Cardiac fibroblast (primary cell): ENCODE data around the gene CLDN19.

Source experiments
- DNase-seq, 2 donors: peaks; one replicate each; pipeline versions ENCODE4 v3.0.0 to v3.0.0-alpha.2; 2010; ENCODE audit warnings: low read depth in 2 of 2
- H3K4me3 ChIP-seq, 2 donors: replicated peaks in 1 of 2; 1 replicate in 1 of 2; 2 replicates in 1 of 2; pipeline ENCODE4 v1.5.1; 2011; ENCODE audit warnings: low read depth in 2 of 2, low read length in 2 of 2, mild to moderate bottlenecking in 2 of 2, moderate library complexity in 1 of 2
- CTCF ChIP-seq: IDR thresholded peaks from one replicate; pipeline ENCODE4 v1.5.1; 2011; ENCODE audit warnings: low read depth, mild to moderate bottlenecking, low read length, inconsistent platforms

The CLDN19 gene

GRCh38 chr1:42768172-42768571 lies 28.1 kb upstream of the CLDN19 start:
- TF ChIP-seq CTCF = no peak
- peak overlapping the region; percentile 82 to 96 for H3K4me3 ChIP-seq
- DNase-seq = no peak

GRCh38 chr1:42767510-42768000 lies 27.5 kb upstream of the CLDN19 start:
- DNase-seq = peak; percentile 18 to 19
- TF ChIP-seq CTCF = no peak
- peak overlapping the region; percentile 82 to 96 for H3K4me3 ChIP-seq

GRCh38 chr1:42766741-42767509 lies 26.9 kb upstream of the CLDN19 start, which contains the start of the genes C1orf50 and P3H1:
TSS of gene C1orf50 (plus strand) at chr1:42767249. CDS start at chr1:42767312, 63 bp downstream.
TSS of gene P3H1 (minus strand) at chr1:42767028. CDS start at chr1:42766971, 57 bp downstream.
- H3K4me3 ChIP-seq = peak within 1 kb of the TSS; percentile 96 to 100
- DNase-seq = peak; percentile 99
- TF ChIP-seq CTCF = no peak

GRCh38 chr1:42765832-42766740 lies 26.1 kb upstream of the CLDN19 start:
- DNase-seq = peak; percentile 79 to 85
- TF ChIP-seq CTCF = peak; percentile 72

GRCh38 chr1:42765269-42765668 lies 25.2 kb upstream of the CLDN19 start:
- peak; percentile 29 to 32 for DNase-seq
- TF ChIP-seq CTCF = no peak
- H3K4me3 ChIP-seq = peak overlapping the region; percentile 96 to 100

More at GRCh38 chr1:42765832-42766740, 26.1 kb upstream of the CLDN19 start:
- peak overlapping the region; percentile 96 to 100 for H3K4me3 ChIP-seq

- DNase-seq = no peak
- TF ChIP-seq CTCF = no peak
- H3K4me3 ChIP-seq = no peak overlapping the region
Observed at GRCh38 chr1:42762269-42762668, 22.2 kb upstream of the CLDN19 start.
